ENCODE results near the gene LMOD3.

Gene LMOD3

DNA sequence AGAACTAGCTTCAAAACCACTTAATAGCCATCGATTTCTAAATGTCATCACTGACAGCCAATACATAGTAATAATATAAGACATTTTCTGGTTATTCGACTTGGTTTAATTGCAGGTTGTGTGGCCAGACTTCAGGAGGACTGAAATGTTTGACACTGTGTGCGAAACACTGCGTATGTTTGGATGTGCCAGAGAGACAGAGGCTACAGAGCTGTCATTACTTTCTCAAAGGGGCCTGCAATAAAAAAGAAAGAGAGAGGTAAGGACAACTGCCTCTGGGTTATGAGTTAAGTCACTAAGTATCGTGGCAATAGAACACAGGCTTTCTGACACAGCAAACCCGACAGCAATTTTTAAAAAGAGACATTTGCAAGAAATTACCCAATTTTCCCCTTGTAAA, 882 bp downstream of the LMOD3 start:
- no peak for DNase-seq

DNA sequence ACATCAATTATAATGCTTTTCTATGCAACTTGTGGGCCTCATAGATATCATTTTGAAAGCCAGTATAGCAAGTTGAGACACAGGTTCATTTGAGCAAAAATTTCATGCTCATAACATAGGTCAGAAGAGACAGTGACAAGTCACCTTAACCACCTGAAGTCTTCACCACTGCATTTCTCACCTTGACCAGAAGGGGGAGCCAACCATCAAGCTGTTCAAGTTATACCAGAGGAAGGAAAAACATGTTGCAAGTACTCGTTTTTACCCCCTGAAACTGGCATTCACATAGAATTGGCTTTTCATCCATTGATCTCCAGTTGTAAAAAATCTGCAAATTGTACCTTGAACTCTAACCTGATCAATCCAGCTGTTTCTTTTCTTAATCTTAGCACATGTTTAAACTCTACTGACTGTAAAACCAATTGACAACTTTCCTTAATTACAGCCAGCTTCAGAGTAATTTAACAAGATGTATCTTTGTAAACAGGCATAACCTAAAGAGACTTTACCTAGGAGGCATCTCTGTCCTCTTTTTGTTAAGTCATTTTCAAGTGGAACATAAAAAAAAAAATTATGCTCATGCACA, 1.4 kb downstream of the LMOD3 start:
- peak; percentile 70 to 75 for DNase-seq

DNA sequence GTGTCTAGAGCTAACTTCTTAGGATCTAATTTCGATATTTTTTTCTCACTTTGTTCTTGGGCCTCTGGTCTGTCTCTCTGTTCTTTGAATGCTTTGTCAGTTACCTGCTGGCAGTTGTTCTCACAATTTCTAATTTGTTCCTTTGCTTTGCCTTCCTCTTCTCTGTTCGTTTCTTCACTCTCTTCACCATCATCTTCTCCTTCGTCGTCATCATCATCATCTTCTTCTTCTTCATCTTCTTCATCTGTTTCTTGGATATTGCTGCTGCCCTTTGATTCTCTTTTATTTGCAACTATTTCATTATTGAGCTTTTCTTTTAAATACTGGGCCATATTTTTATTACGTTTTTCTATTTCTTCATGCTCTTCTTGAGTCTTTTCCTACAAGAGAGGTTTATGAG, 2.7 kb downstream of the LMOD3 start:
- no peak for DNase-seq

DNA sequence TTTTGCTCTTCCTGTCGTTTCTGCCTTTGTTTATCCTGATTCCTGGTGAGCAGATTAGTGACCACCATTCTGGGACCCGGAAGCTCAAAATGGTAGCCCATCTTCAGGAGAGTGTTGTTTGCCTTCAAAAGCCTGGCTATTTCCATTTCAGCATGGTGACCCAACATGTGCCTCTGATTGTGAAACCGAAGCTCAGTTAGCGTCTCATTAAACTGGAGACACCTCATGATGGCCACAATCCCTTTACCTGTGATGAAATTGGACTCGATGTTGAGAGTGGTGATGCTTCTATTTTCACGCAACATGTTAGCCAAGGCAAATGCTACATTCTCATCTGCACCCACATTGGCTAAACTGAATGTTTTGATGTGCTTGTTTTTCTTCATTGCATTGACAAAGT, 3.3 kb downstream of the LMOD3 start:
- no peak for DNase-seq

GRCh38 chr3:69118555-69118954, 3.8 kb downstream of the LMOD3 start:
- DNase-seq, result no peak

- no peak for DNase-seq
These were observed 5.5 kb downstream of the LMOD3 start for GRCh38 chr3:69116897-69117296.

DNA sequence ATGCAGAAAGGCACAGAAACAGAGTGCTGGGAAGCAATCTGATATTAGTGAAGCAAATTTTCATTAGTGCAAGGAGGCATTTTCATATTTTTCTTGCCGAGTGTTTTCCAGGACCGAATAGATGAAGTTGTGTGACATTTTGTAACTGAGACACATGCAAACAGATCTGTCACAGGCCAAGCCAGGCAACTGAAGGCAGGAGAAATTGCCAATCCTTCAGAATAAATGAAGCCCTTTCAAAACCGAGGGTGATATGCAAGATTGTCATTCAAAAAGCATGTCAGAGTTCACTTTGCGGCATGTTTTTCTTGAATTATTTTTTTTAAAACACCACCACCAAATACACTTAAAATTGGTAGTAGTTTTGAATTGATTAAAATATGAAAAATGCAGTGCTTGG, 6.2 kb downstream of the LMOD3 start:
- no peak for DNase-seq

GRCh38 chr3:69115731-69116130, 6.7 kb downstream of the LMOD3 start:
- DNase-seq, result no peak

DNA sequence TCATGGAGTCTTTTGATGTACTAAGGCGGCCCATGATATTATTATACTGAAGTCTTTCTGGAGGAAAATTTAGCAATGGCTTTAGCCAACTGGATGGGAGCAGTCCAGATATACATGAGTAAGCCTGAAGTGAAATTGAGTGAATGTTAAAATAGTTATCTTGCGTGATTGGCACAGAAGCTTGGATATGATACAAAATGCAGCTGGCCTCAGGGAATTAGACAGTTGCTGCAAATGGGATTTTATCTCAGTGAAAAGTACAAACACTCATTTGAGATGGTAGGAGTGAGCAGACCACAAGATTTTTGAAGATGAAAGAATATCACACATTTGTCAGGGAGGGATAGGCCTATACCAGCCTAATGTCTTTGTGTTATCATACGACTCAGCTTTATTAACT, 8.9 kb downstream of the LMOD3 start:
- no peak for DNase-seq

DNA sequence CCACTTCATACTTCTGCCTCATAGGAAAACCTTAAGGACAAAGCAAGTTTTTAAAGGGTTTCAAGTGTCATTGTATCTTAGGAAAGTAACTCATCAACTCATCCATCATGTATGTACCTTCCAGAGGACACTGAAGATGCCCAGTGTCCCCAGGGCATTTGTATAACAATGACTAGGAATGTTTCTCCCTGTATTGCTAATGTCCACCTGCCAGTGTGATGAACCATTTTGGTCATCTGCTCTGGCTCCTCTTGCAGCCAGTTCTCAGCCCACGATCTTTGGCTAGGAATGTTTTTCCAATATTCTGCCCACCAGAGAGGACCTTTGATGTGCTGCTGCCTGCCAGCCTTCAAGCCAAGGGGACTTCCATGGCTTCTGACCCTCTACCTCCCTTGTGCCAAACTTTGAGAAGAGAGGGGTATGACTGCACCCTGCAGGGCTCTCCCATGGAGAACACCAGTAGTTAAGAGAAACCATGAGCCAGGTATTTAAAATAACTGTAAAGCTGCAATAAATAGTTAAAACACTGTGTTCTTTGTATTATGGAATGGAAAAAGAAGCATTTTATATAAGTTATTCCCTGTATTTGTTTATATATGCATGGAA, 11.4 kb downstream of the LMOD3 start:
- DNase-seq, result no peak

GRCh38 chr3:69108811-69109210, 13.6 kb downstream of the LMOD3 start:
- no peak for DNase-seq

DNA sequence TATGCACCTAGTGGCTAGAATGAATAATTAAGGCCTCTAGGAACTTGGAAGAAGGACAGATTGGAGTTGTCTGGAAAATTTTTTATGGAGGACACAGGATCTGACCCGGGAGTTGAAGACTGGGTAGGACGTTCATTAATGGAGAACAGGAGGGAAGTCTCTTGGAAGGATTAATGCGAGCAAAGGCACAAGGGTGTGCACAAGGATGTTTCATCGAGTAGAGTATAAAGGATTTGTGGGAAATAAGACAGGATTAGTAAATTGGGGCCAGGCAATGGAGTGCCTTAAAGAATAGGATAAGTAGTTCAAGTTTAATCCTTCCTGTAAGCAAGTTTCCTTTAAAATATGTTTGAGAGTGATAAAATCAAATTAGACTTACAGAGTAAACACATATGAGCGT, 14.6 kb downstream of the LMOD3 start:
- DNase-seq, result no peak

- no peak for DNase-seq
These were observed 17.1 kb downstream of the LMOD3 start for GRCh38 chr3:69105320-69105719.

DNA sequence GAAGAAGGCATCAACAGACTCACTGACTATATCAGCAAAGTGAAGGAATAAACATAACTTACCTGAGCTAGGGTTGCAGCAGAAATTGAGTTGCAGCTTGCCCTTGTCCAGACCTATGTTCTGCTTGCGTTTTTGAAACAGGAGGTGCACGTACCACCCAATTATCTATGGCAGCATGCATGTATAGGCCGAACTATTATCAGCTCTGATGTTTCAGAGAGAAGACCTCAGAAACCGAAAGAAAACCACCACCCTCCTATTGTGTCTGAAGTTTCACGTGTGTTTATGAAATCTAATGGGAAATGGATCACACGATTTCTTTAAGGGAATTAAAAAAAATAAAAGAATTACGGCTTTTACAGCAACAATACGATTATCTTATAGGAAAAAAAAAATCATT, 17.8 kb downstream of the LMOD3 start:
- DNase-seq, result no peak

GRCh38 chr3:69103123-69103522, 19.3 kb downstream of the LMOD3 start:
- DNase-seq, result no peak

DNA sequence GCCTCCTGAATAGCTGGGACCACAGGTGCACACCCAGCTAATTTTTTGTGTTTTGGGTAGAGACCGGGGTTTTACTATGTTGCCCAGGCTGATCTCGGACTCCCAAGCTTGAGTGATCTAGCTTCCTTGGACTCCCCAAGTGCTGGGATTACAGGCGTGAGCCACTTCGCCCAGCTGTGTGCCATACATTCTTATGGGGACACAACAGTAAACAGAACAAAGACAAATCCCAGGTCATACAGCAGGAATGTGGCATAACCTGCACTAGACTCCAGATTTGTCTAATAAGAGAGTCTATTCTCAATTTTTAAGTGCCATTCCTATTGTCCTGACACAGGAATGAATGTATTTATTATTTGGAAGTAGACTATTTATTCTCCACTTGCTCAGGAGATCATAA, 20.0 kb downstream of the LMOD3 start:
- no peak for DNase-seq

DNA sequence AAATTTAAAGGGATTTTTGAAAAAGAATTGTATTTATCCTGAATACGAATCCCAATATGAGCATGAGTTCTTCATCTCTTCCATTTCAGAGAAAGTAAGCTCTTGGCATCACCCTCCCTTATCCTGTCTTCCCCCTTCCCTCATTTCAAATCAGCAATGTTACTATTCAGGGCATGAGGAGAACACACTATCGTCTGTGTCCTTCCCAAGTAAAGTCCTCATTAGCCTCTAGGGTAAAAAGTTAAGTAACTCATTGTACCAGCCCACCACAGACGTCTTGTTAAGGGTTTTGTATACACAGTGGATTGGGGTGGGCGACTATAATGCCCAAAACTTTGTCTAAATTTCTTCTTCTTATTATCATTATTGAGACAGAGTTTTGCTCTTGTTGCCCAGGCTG, 22.8 kb downstream of the LMOD3 start:
- DNase-seq, result no peak

DNA sequence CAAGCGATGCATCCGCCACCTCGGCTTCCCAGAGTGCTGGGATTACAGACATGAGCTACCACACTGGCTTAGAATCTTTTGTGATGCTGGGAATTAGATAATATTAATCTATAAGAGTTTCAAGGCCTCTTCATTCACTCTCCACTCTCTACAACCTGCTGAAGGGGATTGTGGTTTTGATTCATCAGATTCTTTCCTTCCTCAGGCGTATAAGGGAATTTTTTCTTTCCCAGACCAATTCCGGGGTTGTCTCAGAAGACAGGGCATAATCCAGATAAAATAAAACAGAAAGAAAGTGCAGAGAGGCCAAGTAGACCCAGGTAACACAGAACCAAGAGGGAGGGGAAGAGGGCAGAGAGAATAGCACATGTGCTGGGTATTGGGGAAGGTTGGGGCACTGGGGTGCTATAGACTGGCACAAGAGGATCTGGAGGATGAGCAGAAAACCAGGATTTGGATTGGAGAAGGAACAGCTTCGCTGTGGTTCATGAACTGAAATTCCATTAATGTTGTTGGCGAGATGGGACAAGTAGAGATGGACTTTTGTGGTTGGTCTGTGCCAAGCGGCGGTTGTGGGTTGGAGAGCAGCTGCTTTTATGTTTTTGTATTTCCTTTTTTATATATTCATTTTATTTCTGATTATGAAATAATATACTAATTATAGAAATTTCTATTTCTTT, 24.8 kb downstream of the LMOD3 start:
- no peak for DNase-seq

DNA sequence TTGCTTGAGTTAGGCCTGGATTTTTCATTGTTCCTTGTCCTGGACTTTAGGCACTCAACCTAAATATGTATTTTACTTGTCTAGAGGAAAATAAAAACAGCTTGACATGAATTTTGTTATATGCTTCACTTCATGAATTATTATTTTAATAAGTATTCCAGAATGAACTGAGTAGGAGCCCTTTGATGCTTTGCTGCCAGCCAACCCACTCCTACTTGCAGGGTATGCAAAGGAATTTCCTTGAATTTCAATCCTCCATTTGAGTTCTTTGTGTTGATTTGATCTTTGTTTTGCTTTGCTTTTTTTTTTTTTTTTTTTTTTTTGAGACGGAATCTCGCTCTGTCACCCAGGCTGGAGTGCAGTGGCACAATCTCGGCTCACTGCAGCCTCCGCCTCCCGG, 26.1 kb downstream of the LMOD3 start:
- no peak for DNase-seq

GRCh38 chr3:69095636-69096035, 26.8 kb downstream of the LMOD3 start:
- DNase-seq, result no peak

GRCh38 chr3:69094467-69095205, 27.8 kb downstream of the LMOD3 start:
- DNase-seq, result peak; percentile 65 to 69

DNA sequence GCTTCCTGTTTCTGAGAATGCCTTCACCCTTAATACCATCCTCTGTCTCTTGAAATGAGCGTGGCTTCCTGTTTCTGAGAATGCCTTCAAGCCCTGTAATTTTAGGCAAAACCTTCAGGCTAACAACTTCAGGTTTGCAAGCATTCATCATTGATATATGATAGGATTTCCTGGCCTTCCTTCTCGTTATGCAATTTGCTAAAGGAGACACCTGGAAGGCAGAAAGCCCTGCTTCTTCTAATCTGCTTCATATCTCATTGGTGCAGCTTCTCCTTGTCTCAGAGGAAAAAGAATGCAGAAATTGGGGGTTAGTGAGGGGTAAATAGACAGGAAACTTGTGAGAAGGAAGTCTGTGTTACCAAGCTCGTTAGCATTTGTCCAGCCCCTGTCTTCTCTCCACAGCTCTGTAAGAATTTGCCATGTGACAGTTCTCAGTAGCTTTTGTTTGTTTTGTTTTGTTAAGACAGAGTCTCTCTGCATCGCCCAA, 30.3 kb downstream of the LMOD3 start:
- peak; percentile 52 to 60 for DNase-seq

DNA sequence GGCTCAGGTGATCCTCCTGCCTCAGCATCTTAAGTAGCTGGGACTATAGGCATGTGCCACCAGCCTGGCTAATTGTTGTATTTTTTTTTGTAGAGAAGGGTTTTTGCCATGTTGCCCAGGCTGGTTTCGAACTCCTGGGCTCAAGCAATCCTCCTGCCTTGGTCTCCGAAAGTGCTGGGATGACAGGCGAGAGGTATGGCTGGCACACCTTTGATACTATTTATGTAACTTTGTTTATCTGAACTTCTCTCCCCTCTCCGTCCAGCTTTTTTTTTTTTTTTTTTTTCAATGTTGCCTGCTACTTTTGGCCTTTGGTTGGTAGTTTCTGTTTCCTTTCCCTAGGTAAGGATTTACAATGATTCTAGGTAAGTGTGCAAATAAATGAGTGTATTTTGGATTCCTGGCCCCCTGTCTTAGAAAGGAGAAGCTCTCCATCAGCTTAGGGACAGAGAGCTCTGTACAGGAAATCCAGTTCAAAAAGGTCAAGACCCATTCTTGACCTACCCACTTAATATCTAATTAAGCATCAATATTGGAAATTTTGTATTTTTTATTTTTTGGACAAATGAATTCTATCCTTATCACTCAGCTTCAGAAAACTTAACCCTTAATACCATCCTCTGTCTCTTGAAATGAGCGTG, 30.9 kb downstream of the LMOD3 start:
- DNase-seq, result no peak
